Measurements from ENCODE around the gene KCP. TPM values are rescaled to one million over a fixed set of nuclear protein-coding genes. Genes with fewer than 3 reads are reported as not detected.
A peak's percentile ranks its signal among the peaks of the same experiment; 100 is the strongest.

KCP gene
- total and polyA plus RNA-seq, 2 of the 13 experiments (the other 11 are each of a cell fraction or from before 2014, with no cell fraction given), result 0.37 to 1.0 TPM

- no peak for TF ChIP-seq ESRRA (CRISPR knock-in tag; IDR thresholded peaks at IDR 0.05; ENCODE audit: low read depth)
- TF ChIP-seq ZSCAN31 (CRISPR knock-in tag; IDR thresholded peaks at IDR 0.05; ENCODE audit: low read depth), result 0 out of 2 replicates have a peak, but pooled peaks have one; percentile 34
- TF ChIP-seq ZNF564 (CRISPR knock-in tag; IDR thresholded peaks at IDR 0.05), result no peak
- TF ChIP-seq ZNF792 (CRISPR knock-in tag; IDR thresholded peaks at IDR 0.05), result no peak; the same call in 1 of the 2 replicates
- no peak for TF ChIP-seq E2F2 (CRISPR knock-in tag; IDR thresholded peaks at IDR 0.05; ENCODE audit: borderline replicate concordance)
- no peak for TF ChIP-seq TFDP2 (CRISPR knock-in tag; IDR thresholded peaks at IDR 0.05)
- TF ChIP-seq ATF4 (CRISPR knock-in tag; IDR thresholded peaks at IDR 0.05), result no peak
- TF ChIP-seq ZBTB39 (CRISPR knock-in tag; IDR thresholded peaks at IDR 0.05), result no peak
- peak; percentile 79 for TF ChIP-seq KDM5A (IDR thresholded peaks at IDR 0.05; ENCODE audit: borderline replicate concordance, low read length)
- TF ChIP-seq MIER2 (CRISPR knock-in tag; IDR thresholded peaks at IDR 0.05), result no peak
- TF ChIP-seq IRX3 (CRISPR knock-in tag; IDR thresholded peaks at IDR 0.05; ENCODE audit: borderline replicate concordance, low read depth), result no peak
- no peak for TF ChIP-seq ZBTB43 (CRISPR knock-in tag; conservative IDR thresholded peaks at IDR 0.05)
- no peak for TF ChIP-seq ZFP36L2 (CRISPR knock-in tag; IDR thresholded peaks at IDR 0.05)
- TF ChIP-seq EED (CRISPR knock-in tag; IDR thresholded peaks at IDR 0.05), result no peak
- no peak for TF ChIP-seq CREB1 (IDR thresholded peaks at IDR 0.05)
- TF ChIP-seq CREB1 (CRISPR knock-in tag; IDR thresholded peaks at IDR 0.05), result no peak
- TF ChIP-seq ZNF660 (CRISPR knock-in tag; IDR thresholded peaks at IDR 0.05; ENCODE audit: borderline replicate concordance, low read depth), result no peak
- TF ChIP-seq SP5 (CRISPR knock-in tag; IDR thresholded peaks at IDR 0.05; ENCODE audit: borderline replicate concordance, low read depth), result no peak
- TF ChIP-seq ZEB1 (IDR thresholded peaks at IDR 0.05; ENCODE audit: insufficient replicate concordance, low read depth), result no peak
- TF ChIP-seq ZNF234 (CRISPR knock-in tag; conservative IDR thresholded peaks at IDR 0.05), result no peak
- no peak for TF ChIP-seq RBM39 (IDR thresholded peaks at IDR 0.05; ENCODE audit: low read depth, low read length, poor library complexity, severe bottlenecking)
- peak; percentile 56; the same call in 1 of the 2 replicates for TF ChIP-seq ZNF256 (CRISPR knock-in tag; conservative IDR thresholded peaks at IDR 0.05)
These were observed 26.7 kb downstream of the KCP start (continued) for GRCh38 chr7:128883622-128884448.
